ENCODE data around the gene DGUOK. TPM values are rescaled to one million over a fixed set of nuclear protein-coding genes. Genes with fewer than 3 reads are reported as not detected.

Gene DGUOK
- total and polyA plus RNA-seq, 2 experiments from 2014 or later = 50.9 to 116 TPM

GRCh38 chr2:73984203-73984921 lies 57.7 kb downstream of the DGUOK start, which contains the start of gene TET3:
TSS of gene TET3 (plus strand) at chr2:73984910. CDS start at chr2:73986404, 1,494 bp downstream.
- no peaks in the 10 kb centered on the region for H3K9me2 ChIP-seq (ENCODE audit: insufficient read depth)
- H3K9ac ChIP-seq = peak within 1 kb of the TSS; percentile 67
- peak within 1 kb of the TSS; percentile 76 for H3K4me3 ChIP-seq
- H2AFZ ChIP-seq = peak within 1 kb of the TSS; percentile 87
- no peaks in the 10 kb centered on the region for H3K27me3 ChIP-seq (replicated peaks; ENCODE audit: insufficient read depth)
- peaks cover 26% of the 10 kb centered on the region for H3K4me1 ChIP-seq (ENCODE audit: insufficient read depth)
- no peak within 1 kb of the TSS for H3K27ac ChIP-seq
- peak; percentile 57 for DNase-seq
- WGBS, 2 experiments (ENCODE audit: low coverage in 1 of 2, low lambda C conversion rate in 2 of 2, missing lambda C conversion rate in 2 of 2) = 4 to 12% methylated on average over 34 to 47 of the region's 85 CpGs
- in situ Hi-C loops (cut with MboI) = no loop called here
- H3F3A ChIP-seq (ENCODE audit: insufficient read depth) = peaks cover 25% of the 10 kb centered on the region
- TF ChIP-seq EZH2phosphoT487 (IDR thresholded peaks at IDR 0.05; ENCODE audit: insufficient read depth, low read depth) = no peak
- no peak for TF ChIP-seq EZH2 (IDR thresholded peaks at IDR 0.05; ENCODE audit: insufficient read depth, poor library complexity, severe bottlenecking)
- H4K20me1 ChIP-seq (ENCODE audit: insufficient read depth) = no peaks in the 10 kb centered on the region
- H3K9me3 ChIP-seq (ENCODE audit: low read depth) = no peaks in the 10 kb centered on the region
- peak within 1 kb of the TSS; percentile 81 for H3K4me2 ChIP-seq (ENCODE audit: unreplicated experiment)
- peaks cover 5% of the 10 kb centered on the region; the same call in 1 of the 2 replicates for H3K79me2 ChIP-seq (ENCODE audit: insufficient read depth)
- H3K36me3 ChIP-seq (ENCODE audit: low read depth) = no peaks in the 10 kb centered on the region

GRCh38 chr2:73984922-73985307 lies 58.2 kb downstream of the DGUOK start:
- Histone ChIP-seq H3K9ac (no peak overlapping the region), H3K9me3 (ENCODE audit: low read depth) (no peaks in the 10 kb centered on the region), H3K79me2 (ENCODE audit: insufficient read depth) (peaks cover 5% of the 10 kb centered on the region; the same call in 1 of the 2 replicates), H4K20me1 (ENCODE audit: insufficient read depth) (no peaks in the 10 kb centered on the region), H3K9me2 (ENCODE audit: insufficient read depth) (no peaks in the 10 kb centered on the region), H3K4me2 (ENCODE audit: unreplicated experiment) (no peak overlapping the region), H3K27me3 (replicated peaks; ENCODE audit: insufficient read depth) (no peaks in the 10 kb centered on the region), H2AFZ (no peak overlapping the region), H3F3A (ENCODE audit: insufficient read depth) (peaks cover 22% of the 10 kb centered on the region), H3K4me3 (peak overlapping the region; percentile 50), H3K27ac (no peak overlapping the region), H3K4me1 (ENCODE audit: insufficient read depth) (peaks cover 22% of the 10 kb centered on the region), H3K36me3 (ENCODE audit: low read depth) (no peaks in the 10 kb centered on the region)
- no peak for DNase-seq
- no peak for TF ChIP-seq EZH2 (IDR thresholded peaks at IDR 0.05; ENCODE audit: insufficient read depth, poor library complexity, severe bottlenecking)
- no peak for TF ChIP-seq EZH2phosphoT487 (IDR thresholded peaks at IDR 0.05; ENCODE audit: insufficient read depth, low read depth)
- 0 to 1% methylated on average over 9 to 51 of the region's 58 CpGs for WGBS, 2 experiments (ENCODE audit: low coverage in 1 of 2, low lambda C conversion rate in 2 of 2, missing lambda C conversion rate in 2 of 2)
- in situ Hi-C loops (cut with MboI) = no loop called here

GRCh38 chr2:73985308-73986084 lies 58.8 kb downstream of the DGUOK start:
- in situ Hi-C loops (cut with MboI) = no loop called here
- Histone ChIP-seq H3K27me3 (replicated peaks; ENCODE audit: insufficient read depth) (no peaks in the 10 kb centered on the region), H3K9ac (peak overlapping the region; percentile 67), H3K36me3 (ENCODE audit: low read depth) (no peaks in the 10 kb centered on the region), H4K20me1 (ENCODE audit: insufficient read depth) (no peaks in the 10 kb centered on the region), H3K4me2 (ENCODE audit: unreplicated experiment) (peak overlapping the region; percentile 81), H2AFZ (peak overlapping the region; percentile 87), H3K4me3 (peak overlapping the region; percentile 76), H3F3A (ENCODE audit: insufficient read depth) (peaks cover 22% of the 10 kb centered on the region), H3K4me1 (ENCODE audit: insufficient read depth) (peaks cover 19% of the 10 kb centered on the region), H3K27ac (no peak overlapping the region), H3K9me3 (ENCODE audit: low read depth) (no peaks in the 10 kb centered on the region), H3K9me2 (ENCODE audit: insufficient read depth) (no peaks in the 10 kb centered on the region), H3K79me2 (ENCODE audit: insufficient read depth) (peaks cover 5% of the 10 kb centered on the region; the same call in 1 of the 2 replicates)
- WGBS, 2 experiments (ENCODE audit: low coverage in 1 of 2, low lambda C conversion rate in 2 of 2, missing lambda C conversion rate in 2 of 2) = 11 to 12% methylated on average over 16 to 20 of the region's 66 CpGs
- no peak for TF ChIP-seq EZH2phosphoT487 (IDR thresholded peaks at IDR 0.05; ENCODE audit: insufficient read depth, low read depth)
- no peak for TF ChIP-seq EZH2 (IDR thresholded peaks at IDR 0.05; ENCODE audit: insufficient read depth, poor library complexity, severe bottlenecking)
- peak; percentile 54 for DNase-seq

- Histone ChIP-seq H3K27me3 (replicated peaks; ENCODE audit: insufficient read depth) (no peaks in the 10 kb centered on the region), H3K27ac (no peak overlapping the region), H3F3A (ENCODE audit: insufficient read depth) (peaks cover 22% of the 10 kb centered on the region; the same call in 1 of the 2 replicates), H3K79me2 (ENCODE audit: insufficient read depth) (peaks cover 5% of the 10 kb centered on the region; the same call in 1 of the 2 replicates), H3K36me3 (ENCODE audit: low read depth) (no peaks in the 10 kb centered on the region), H3K9me2 (ENCODE audit: insufficient read depth) (no peaks in the 10 kb centered on the region), H3K9ac (peak overlapping the region; percentile 67), H3K9me3 (ENCODE audit: low read depth) (no peaks in the 10 kb centered on the region), H3K4me2 (ENCODE audit: unreplicated experiment) (peak overlapping the region; percentile 81), H2AFZ (peak overlapping the region; percentile 87), H4K20me1 (ENCODE audit: insufficient read depth) (no peaks in the 10 kb centered on the region), H3K4me3 (peak overlapping the region; percentile 76), H3K4me1 (ENCODE audit: insufficient read depth) (peaks cover 12% of the 10 kb centered on the region)
- in situ Hi-C loops (cut with MboI) = no loop called here
- no peak for TF ChIP-seq EZH2phosphoT487 (IDR thresholded peaks at IDR 0.05; ENCODE audit: insufficient read depth, low read depth)
- TF ChIP-seq EZH2 (IDR thresholded peaks at IDR 0.05; ENCODE audit: insufficient read depth, poor library complexity, severe bottlenecking) = no peak
- DNase-seq = no peak
- 94 to 95% methylated on average over 20 to 21 of the region's 21 CpGs for WGBS, 2 experiments (ENCODE audit: low coverage in 1 of 2, low lambda C conversion rate in 2 of 2, missing lambda C conversion rate in 2 of 2)
These were observed 59.5 kb downstream of the DGUOK start for GRCh38 chr2:73986085-73986681.
